IPS-NIHi7 (cell line): ENCODE measurements around the gene FADD.
A peak's percentile ranks its signal among the peaks of the same experiment; 100 is the strongest.

Experiments
- DNase-seq: peaks from one replicate; pipeline ENCODE4 v3.0.0; 2012; ENCODE audit warnings: mixed read lengths; ENCODE audit errors: extremely low spot score

FADD gene, protein sequence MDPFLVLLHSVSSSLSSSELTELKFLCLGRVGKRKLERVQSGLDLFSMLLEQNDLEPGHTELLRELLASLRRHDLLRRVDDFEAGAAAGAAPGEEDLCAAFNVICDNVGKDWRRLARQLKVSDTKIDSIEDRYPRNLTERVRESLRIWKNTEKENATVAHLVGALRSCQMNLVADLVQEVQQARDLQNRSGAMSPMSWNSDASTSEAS

DNA sequence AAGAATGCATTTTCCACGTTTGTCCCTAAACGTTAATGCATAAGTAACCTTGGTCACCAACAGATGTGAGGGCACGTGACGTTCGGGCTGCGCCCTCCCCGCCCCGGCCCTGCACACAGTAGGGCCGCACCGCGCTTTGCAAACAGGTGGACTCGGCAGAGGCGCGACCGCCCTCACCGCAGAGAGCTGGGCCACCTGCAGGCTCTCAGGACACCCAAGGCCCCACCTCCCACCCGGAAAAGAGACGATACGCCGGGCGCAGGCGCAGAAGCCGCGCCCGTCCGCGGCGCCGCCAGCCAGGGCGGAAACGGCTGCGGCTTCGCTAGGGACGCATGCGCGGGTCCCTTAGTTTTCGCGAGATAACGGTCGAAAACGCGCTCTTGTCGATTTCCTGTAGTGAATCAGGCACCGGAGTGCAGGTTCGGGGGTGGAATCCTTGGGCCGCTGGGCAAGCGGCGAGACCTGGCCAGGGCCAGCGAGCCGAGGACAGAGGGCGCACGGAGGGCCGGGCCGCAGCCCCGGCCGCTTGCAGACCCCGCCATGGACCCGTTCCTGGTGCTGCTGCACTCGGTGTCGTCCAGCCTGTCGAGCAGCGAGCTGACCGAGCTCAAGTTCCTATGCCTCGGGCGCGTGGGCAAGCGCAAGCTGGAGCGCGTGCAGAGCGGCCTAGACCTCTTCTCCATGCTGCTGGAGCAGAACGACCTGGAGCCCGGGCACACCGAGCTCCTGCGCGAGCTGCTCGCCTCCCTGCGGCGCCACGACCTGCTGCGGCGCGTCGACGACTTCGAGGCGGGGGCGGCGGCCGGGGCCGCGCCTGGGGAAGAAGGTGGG lies at the start of gene FADD:
Gene FADD, plus strand, starts transcription at position 377 of the 831 bp plus-strand sequence. Its CDS starts 164 bp downstream, at position 541.
- peak; percentile 94 for DNase-seq

DNA sequence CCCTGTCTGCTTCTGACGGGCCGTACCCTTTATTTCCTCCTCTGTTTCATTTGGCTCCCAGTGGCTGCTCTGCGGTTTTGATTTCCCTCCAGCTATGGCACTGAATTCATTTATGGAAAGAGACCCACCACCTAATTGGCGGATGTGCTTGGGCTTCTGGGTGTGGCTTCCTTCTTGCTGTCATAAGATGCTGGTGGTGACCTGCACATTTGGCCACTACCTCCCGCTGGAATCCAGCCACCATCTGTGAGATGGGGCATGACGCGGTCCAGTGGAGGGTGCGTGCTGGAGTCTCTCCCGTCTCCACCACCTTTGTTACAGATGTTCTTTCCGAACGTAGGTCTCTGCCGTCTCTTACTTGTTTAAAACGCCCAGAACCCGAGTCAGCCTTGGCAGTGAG lies 47.7 kb upstream of the FADD start:
- DNase-seq: no peak

DNA sequence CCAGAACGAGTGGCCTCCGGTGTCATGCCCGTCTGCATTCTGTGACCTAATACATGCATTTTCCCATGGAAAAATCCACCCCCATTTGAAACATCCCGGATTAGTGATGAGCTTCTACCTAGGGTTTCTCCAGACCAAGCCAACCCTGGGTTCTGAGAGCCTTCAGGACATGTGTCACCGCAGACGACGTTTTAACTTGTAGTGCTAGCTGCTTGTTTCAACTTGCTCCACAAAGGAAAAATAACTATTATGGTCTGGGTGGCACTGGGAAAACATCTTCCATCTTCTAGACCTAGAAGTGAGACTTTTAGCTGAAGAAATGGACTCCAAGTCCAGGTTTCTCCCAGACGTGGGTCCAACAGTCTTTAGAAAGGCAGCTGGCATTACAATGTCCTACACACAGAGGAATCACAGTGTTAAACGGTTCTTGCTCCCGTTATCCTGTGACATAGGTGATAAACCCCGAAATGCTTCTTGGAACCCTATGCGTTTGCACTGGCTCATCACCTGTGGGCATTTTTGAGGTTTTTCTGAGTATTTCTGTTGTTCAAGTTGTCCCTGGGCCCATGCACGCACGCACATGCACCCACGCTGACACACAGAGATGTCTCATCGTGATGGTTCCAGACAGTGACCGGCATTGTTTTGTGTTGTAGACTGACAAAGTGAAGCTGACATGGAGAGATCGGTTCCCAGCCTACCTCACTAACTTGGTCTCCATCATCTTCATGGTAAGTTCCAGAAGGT lies 46.6 kb upstream of the FADD start:
- no peak for DNase-seq

DNA sequence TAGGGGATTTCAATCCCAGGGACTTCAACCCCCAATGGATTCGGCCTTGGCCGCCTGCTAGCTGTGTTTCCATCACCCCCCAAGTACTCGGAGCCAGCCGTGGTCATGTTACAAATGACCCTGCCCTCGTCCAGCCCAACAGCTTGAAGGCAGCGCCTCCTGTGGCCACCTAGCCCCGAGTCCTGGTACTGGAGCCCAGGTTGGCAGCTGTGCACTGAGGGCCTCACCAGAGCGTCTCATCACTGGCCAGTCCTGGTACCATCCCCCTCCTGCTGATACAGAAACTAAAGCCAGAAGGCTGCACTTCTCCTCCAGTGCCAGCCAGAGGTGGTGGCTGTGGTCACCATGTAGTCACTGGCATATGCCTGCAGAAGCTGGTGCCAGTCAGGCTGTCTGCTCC lies 44.9 kb upstream of the FADD start:
- peak; percentile 87 for DNase-seq

DNA sequence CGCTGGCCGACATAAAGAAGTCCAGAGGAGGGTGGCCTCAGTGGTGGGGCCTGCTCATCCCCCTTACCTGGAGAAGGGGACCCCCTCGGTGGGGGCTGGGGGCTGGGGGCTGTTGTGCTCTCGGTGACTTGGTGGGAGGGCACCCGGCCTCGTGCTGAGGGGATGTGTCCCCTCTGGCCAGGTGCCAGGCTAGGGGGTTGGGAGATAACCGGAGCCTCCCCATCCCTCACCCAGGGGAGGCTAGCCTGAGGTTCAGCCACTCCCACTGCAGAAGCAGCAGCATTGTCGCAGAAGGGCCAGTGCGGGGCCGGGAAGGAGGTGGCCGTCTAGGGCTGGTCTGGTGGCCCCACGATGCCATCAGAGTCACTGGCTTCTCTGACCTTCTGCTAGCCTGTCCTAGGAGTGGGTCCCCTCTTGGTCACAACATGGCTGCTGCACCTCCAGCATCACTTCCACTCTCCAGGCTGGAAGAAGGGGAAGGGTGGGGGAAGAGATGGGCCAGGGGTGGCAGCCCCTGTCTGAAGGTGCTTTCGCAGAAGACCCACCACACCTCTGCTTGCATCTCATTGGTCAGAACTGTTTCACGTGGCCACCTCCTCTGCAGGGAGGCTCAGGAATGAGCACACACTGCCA lies 44.2 kb upstream of the FADD start:
- DNase-seq: no peak

DNA sequence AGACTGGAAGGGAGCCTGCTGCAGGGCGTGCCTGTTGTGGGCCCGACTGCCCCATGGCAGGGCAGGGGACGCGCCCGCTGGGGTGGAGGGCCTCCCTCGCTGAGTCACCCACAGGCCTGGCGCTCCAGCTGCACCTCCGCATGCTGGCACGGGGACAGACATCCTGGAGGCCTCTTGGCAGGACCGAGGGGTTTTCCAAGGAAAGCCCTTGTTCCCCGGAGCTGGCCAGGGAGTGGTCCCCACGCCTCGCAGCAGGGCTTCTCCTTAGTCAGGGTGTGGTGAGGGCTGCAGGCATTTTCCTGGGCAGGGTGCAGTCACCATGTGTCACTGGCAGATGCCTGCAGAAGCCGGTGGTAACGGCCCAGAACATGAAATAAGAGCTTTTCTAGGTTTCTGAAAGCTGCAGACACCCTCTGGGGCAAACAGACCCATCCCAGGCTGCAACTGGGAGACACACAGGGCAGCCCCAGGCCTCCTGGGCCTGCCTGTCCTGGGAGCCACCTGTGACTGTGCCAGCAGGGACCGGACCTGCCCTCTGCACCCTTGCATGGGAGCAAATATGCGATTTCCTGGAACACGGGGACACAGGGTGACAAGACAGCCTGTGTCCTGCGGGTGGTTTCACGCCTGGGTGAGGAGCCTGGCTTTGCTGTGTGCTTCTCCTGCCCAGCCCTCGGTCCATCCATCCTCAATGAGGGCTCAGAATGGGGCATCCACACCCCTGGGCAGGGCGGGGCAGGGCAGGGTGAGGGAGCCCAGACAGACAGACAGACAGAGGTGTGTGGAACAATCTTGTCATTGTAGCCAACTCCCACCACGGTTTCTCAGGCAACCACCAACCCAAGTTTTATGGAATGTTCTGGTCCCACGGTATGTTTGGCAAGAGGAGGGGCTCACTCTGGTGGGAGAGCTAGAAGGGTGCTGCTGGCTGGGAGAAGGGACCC lies 43.2 kb upstream of the FADD start:
- no peak for DNase-seq

DNA sequence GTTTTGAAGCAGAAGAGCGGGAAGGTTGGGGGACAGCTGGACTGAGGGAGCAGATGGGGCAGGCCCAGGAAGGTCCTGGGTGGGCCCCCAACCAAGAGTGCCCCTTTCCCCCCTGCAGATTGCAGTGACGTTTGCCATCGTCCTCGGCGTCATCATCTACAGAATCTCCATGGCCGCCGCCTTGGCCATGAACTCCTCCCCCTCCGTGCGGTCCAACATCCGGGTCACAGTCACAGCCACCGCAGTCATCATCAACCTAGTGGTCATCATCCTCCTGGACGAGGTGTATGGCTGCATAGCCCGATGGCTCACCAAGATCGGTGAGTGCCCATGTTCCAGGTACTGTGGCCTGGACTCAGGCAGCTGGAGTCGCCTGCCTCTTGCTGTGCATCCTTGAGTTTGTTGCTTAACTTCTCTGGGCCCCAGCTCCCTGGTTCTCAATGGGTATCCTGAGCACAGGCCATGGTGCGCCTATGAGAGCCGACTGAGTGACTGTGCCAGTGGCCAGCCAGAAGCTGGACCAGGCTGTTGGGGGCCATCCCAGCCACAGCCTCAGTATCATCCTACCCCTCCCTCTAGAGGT lies 42.0 kb upstream of the FADD start:
- no peak for DNase-seq

DNA sequence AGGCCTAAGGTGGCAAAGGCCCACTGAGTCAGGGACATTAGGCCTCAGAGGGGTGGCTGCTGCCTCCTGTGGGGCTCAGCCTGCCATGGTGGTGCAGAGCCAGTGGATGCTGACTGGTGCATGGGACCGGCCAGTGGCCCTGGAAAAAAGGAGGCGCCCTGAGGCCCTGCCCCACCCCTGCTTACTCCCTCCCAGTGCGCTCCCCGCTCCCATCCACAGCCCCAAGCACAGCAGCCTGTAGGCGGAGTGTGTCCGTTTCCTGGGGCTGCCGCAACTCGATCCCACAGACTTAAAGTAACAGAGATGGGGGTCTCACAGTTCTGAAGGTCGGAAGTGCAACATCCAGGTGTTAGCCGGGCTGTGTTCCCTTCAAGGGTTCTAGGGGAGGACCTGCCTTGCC lies 38.4 kb upstream of the FADD start:
- no peak for DNase-seq

DNA sequence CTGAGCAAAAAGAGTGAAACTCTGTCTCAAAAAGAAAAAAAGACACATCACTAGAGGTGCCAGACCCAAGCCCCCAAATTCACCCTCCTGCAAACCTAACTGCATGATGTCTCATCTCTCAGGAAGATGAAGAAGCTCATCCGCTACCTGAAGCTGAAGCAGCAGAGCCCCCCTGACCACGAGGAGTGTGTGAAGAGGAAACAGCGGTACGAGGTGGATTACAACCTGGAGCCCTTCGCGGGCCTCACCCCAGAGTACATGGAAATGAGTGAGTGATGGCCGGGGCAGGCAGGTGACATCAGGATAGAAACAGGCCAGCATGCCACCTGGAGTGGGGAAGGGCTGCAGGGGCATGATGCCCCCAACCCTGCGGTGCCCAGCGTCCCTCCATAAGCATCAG lies 36.0 kb upstream of the FADD start:
- no peak for DNase-seq

DNA sequence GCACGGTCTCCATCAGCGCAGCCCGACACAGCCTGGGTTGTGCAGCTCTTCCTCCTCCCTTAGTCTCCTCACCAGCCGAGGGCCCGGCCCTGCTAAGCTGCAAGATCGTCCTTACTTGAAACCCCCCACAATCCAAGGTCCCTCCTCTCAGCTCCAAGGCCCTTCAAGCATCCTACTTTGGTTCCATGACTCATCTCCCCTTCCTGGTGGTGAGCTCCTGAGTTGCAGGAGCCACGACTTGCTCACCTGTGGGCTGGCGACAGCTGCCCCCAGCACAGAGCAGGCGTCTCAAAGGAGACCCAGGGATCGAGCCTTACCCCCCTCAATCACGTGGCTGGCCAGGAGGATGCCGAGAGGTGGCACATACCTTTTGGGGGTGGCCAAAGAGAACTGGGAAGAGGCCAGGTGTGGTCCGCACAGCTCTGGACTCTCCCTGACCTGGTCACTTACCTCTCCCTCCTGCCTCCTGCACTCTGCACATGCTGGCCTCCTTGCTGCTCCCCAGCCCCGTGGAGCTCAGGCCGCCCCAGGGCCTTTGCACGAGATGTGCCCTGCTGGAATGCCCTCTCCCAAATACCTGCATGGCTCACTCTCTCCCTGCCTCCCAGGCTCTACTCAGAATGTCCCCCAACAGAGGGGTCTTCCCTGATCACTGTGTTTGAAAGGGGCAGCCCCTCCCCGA lies 35.2 kb upstream of the FADD start:
- no peak for DNase-seq

DNA sequence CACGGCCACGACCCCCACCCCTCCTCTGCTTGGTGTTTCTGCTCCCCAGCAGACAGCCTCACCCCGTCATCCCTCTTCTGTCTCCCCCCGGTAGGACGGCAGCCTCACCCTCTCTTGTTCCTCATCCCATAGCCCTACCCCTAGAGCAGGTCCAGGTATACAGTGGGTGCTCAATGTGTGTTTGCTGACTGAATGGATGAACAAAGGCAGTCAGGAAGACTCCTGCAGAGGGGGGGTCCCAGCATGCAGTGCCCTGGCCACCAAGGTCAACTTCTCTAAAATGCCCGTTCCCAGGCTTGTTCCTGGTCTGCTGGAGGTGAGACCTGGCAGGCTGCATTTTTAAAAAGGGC lies 34.7 kb upstream of the FADD start:
- no peak for DNase-seq

DNA sequence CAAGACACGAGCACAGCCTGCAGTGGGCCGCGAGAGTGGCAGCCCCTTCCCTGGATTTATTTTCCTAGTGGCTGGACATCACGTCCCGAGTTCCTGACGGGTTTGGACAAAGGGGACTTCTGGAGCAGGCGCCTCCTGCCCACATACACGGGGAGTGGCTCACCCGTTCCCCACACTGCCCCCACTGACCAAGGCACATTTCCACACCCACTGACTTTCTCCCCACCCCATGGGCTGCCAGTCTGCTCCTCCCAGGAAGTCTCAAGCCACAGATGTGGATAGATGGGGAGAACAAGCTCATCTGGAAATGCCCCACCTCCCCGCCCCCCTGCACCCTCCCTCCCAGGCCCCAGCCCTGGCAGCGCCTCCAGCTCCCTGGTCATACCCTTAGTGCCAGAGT lies 34.0 kb upstream of the FADD start:
- no peak for DNase-seq

DNA sequence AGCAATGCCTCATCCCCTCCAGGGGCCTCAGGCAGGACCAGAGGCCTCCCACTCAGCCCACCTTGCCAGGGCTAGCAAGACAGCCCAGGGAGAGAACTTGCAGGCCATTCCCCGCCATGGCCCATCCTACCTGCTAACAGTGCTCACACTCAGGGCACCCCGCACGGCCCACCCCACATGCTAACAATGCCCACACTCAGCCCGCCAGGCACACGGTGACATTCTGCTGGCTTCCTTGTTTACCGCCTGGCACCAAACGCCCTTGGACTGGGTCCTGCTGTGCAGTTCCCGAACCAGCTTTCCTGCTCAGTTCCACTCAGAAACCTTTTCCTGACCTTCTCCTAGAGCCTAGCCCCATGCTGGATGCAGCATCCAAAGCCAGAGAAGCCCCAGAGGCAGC lies 33.5 kb upstream of the FADD start:
- no peak for DNase-seq

DNA sequence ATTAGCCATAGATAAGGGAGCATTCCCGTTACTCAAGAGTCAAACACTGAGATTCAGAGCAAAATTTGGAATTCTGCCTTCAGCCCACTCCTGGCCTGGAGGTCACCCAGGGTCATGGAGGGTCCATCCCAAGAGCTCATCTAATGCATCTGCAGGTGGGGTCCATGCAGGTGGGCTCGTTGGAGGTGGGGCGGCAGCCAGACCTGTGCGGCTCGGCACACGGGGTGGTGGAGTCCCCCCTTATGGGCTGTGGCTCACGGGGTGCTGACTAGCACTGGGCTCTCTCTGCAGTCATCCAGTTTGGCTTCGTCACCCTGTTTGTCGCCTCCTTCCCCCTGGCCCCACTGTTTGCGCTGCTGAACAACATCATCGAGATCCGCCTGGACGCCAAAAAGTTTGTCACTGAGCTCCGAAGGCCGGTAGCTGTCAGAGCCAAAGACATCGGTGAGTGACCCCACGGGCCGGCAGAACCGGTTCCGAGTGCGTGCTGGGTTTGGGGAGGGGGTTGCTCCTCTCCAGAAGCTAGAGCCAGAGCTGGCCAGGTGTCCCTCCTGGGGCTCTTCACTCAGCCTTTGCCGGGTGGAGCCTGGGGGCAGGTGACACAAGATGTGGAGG lies 32.4 kb upstream of the FADD start:
- DNase-seq: no peak

DNA sequence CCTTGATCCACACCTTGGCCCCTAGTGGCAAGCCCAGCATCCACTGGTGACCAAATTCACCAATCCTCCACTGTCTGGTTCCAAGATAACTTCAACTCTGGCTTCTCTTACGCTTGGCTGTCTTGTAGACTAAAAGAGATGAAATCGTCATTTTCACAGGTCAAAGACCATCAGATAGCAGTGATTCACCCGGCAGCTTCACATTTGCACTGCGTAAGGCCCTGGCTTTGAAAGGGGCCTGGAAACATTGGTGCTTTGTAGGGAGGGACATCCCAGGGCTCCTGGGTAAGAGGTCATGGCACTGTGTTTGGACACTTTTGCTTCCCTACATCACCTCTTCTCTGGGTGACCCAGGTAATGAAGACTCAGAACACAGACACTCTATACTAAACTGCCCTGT lies 30.1 kb upstream of the FADD start:
- DNase-seq: no peak

DNA sequence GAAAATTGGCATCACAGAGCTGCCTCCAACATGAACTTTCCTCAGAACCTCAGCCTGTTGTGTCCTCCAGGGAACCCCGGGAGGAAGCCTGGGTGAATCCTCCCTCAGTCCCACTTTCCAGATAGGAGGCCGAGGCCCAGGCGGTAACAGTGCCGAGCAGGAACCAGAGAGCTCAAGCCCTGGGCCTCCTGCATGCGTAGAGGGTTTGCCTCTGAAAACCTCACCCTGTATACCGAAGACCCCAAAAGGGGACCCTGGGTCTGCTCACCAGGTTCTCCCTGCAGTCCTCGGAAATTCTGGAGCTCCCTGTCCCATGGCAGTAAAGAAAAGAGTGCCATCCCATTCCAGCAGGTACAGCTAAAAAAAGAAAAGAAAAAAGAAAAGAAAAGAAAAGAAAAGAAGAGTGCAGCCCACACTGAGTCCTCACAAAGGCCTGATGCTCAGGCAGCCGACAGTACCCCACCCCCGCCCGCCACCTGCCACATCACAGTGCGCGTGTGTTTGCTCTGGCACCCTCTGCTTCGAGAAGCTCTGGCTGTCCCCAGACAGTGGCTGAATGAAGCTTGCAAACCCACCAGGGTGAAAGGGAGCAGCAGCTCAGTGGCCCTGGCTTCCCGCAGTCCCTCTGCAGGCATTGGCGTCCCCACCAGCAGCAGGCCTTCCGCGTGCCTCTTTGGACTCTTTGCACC lies 28.4 kb upstream of the FADD start:
- no peak for DNase-seq

DNA sequence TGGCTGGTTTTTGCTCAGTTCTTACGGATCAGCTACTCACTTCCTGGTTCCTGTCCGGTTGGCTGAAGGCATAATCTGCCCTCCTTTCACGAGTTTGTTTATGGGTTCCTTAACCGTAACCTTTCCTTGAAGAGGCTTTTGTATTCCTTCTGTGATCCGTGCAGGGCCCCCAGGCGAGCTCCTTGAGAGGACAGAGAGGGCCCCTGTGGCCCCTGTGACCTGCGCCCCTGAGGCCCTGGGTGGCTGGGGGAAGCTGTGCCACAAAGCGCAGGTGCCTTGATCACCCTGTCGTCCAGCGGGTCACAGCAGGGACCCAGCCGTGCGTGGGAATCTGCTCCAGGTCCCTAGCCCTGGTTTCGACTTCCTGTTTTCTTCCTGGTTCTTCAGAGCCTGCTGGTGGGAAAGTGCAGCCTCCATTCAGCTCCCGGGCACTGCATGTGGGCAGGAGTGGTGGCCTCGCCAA lies 27.8 kb upstream of the FADD start:
- DNase-seq: no peak

DNA sequence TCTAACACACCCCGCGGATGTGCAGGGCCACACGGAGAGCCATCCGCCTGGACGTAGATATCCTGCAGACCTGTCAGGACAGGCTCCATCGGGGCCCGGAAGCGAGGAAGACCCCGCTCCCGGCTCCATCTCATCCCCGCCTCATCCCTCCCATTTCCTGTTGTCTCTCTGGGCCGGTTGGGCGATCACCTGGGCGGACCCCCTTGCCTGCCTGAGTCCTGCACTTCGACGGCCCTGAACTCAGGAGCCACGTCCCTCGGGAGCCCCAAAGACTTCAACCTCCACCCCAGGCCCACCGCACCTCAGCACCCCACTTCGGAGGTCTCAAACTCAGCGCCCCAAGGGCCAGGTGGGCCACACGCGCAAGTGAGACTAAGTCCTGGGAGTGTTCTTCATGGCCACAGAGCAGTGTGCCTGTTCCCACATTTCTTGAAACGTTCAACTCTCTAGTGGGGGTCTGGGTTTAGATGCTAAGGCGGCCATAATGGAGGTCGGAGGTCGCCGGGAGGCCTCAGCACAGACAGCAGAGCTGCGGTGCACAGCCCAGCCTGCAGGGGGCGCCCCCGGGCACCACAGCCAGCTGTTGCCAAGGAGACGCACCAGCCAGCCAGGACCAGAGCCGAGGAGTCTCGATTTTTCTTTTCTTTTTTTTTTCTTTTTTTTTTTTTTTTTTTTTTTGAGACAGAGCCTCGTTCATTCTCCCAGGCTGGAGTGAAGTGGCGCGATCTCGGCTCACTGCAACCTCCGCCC lies 26.0 kb upstream of the FADD start:
- DNase-seq: peak; percentile 97
